IMR-90 (cell line): Measurements from ENCODE around the gene SGPL1. TPM values are rescaled to one million over a fixed set of nuclear protein-coding genes. Genes with fewer than 3 reads are reported as not detected.

ENCODE experiments used
- ATAC-seq: fragments of 200-7000 bp; cut with Tn5 transposase; 2 replicates; pipeline ENCODE4 v1.9.1; 2020; ENCODE audit warnings: low read depth, mild to moderate bottlenecking, moderate library complexity
- BruUV-seq: library from RNA; stranded (reverse); fragments of 400-500 nt; replicated peaks from 2 replicates; lab custom pipeline; 2021; lab: Mats Ljungman, UMichigan
- CTCF ChIA-PET: fragments of 300-600 bp; formaldehyde crosslinking; extraction: SDS; loops from one replicate; lab custom pipeline; 2021; ENCODE audit warnings: antibody characterized with exemption; lab: Yijun Ruan, JAX
- POLR2A ChIA-PET: fragments of 300-600 bp; sonication (Branson Sonifier 250); formaldehyde crosslinking; loops from one replicate; lab custom pipeline; 2022; ENCODE audit warnings: antibody characterized with exemption; ENCODE audit not compliant: unreplicated experiment; lab: Charles Lee
- DNase-seq: peaks from one replicate; pipeline ENCODE4 v3.0.0; 2013
- H2AFZ ChIP-seq: replicated peaks from 2 replicates; pipeline ENCODE3; 2013; ENCODE audit warnings: low read length, mild to moderate bottlenecking; ENCODE audit not compliant: poor library complexity
- H2AK5ac ChIP-seq: 2 replicates; pipeline ENCODE4 v1.6.1; 2013; ENCODE audit warnings: low read depth, low read length, inconsistent platforms
- H2AK9ac ChIP-seq: replicated peaks from 2 replicates; pipeline ENCODE3; 2013; ENCODE audit warnings: mild to moderate bottlenecking, low read depth, low read length, moderate library complexity; ENCODE audit not compliant: poor library complexity
- H2BK120ac ChIP-seq: 2 replicates; pipeline ENCODE4 v1.6.1; 2013; ENCODE audit warnings: low read depth, low read length, inconsistent platforms
- H2BK15ac ChIP-seq: 3 replicates; pipeline ENCODE4 v1.6.1; 2013; ENCODE audit warnings: low read depth, low read length, inconsistent platforms
- H2BK20ac ChIP-seq: 2 replicates; pipeline ENCODE4 v1.6.1; 2013; ENCODE audit warnings: low read depth, mild to moderate bottlenecking, inconsistent platforms, low read length, moderate library complexity
- H2BK5ac ChIP-seq: 2 replicates; pipeline ENCODE4 v1.6.1; 2013; ENCODE audit warnings: mild to moderate bottlenecking, low read depth, low read length, inconsistent platforms; ENCODE audit not compliant: poor library complexity, severe bottlenecking
- H3K14ac ChIP-seq: replicated peaks from 2 replicates; pipeline ENCODE4 v1.6.1; 2013; ENCODE audit warnings: low read depth, low read length, inconsistent platforms
- H3K18ac ChIP-seq: 2 replicates; pipeline ENCODE4 v1.6.1; 2013; ENCODE audit warnings: low read depth, low read length, control low read depth
- H3K23ac ChIP-seq: 2 replicates; pipeline ENCODE4 v1.6.1; 2013; ENCODE audit warnings: low read depth, low read length, inconsistent platforms
- H3K27ac ChIP-seq: 2 replicates; pipeline ENCODE4 v1.5.1; 2013; ENCODE audit warnings: mild to moderate bottlenecking, control low read depth, low read length; ENCODE audit not compliant: insufficient read depth
- H3K27me3 ChIP-seq: 2 replicates; pipeline ENCODE4 v1.6.1; 2013; ENCODE audit warnings: low read length; ENCODE audit not compliant: control insufficient read depth, insufficient read depth
- H3K36me3 ChIP-seq: 2 replicates; pipeline ENCODE4 v1.6.1; 2013; ENCODE audit warnings: low read length, mixed read lengths; ENCODE audit not compliant: control insufficient read depth, insufficient read depth
- H3K4ac ChIP-seq: 2 replicates; pipeline ENCODE4 v1.6.1; 2013; ENCODE audit warnings: low read depth, low read length, inconsistent platforms
- H3K4me1 ChIP-seq: 2 replicates; pipeline ENCODE4 v1.6.1; 2013; ENCODE audit warnings: low read length, mixed read lengths; ENCODE audit not compliant: control insufficient read depth, insufficient read depth
- H3K4me2 ChIP-seq: 2 replicates; pipeline ENCODE4 v1.6.1; 2013; ENCODE audit warnings: low read depth, mild to moderate bottlenecking, control low read depth, low read length, moderate library complexity
- H3K4me3 ChIP-seq: 2 replicates; pipeline ENCODE4 v1.5.1; 2013; ENCODE audit warnings: low read depth, mild to moderate bottlenecking, control low read depth, low read length, moderate library complexity; ENCODE audit not compliant: insufficient read depth
- H3K56ac ChIP-seq: 2 replicates; pipeline ENCODE4 v1.6.1; 2013; ENCODE audit warnings: low read length, inconsistent platforms; ENCODE audit not compliant: insufficient read depth; ENCODE audit errors: extremely low read depth
- H3K79me1 ChIP-seq, 2 experiments: 2 replicates each; pipeline ENCODE4 v1.6.1; 2013; ENCODE audit warnings: low read length in 2 of 2, inconsistent platforms in 1 of 2, low read depth in 1 of 2
- H3K9ac ChIP-seq: 2 replicates; pipeline ENCODE4 v1.6.1; 2013; ENCODE audit warnings: low read depth, low read length, control low read depth
- H3K9me1 ChIP-seq: 2 replicates; pipeline ENCODE4 v1.6.1; 2013; ENCODE audit warnings: low read length, inconsistent platforms; ENCODE audit not compliant: insufficient read depth
- H3K9me3 ChIP-seq: 2 replicates; pipeline ENCODE4 v1.6.1; 2013; ENCODE audit warnings: low read length; ENCODE audit not compliant: control insufficient read depth, insufficient read depth
- H4K20me1 ChIP-seq: 2 replicates; pipeline ENCODE4 v1.6.1; 2013; ENCODE audit warnings: low read length, inconsistent platforms; ENCODE audit not compliant: insufficient read depth
- H4K5ac ChIP-seq: 2 replicates; pipeline ENCODE4 v1.6.1; 2013; ENCODE audit warnings: mild to moderate bottlenecking, low read depth, low read length, control low read depth
- H4K8ac ChIP-seq, 2 experiments: 2 replicates each; pipeline ENCODE4 v1.6.1; 2013; ENCODE audit warnings: low read depth in 2 of 2, low read length in 2 of 2, control low read depth in 1 of 2, inconsistent platforms in 1 of 2
- H4K91ac ChIP-seq: 2 replicates; pipeline ENCODE4 v1.6.1; 2013; ENCODE audit warnings: low read depth, low read length, inconsistent platforms; ENCODE audit not compliant: insufficient read depth
- MAZ ChIP-seq: IDR thresholded peaks from 2 replicates; pipeline ENCODE4 v1.6.1; 2012; ENCODE audit warnings: low read depth, mild to moderate bottlenecking, low read length, improper control_type of control experiment, moderate library complexity, borderline replicate concordance
- POLR2A ChIP-seq: IDR thresholded peaks from 2 replicates; pipeline ENCODE4 v1.6.1; 2012; ENCODE audit warnings: mild to moderate bottlenecking, low read depth, low read length
- RCOR1 ChIP-seq: IDR thresholded peaks from 2 replicates; pipeline ENCODE4 v1.6.1; 2012; ENCODE audit warnings: mild to moderate bottlenecking, low read length, improper control_type of control experiment; ENCODE audit not compliant: insufficient replicate concordance
- WGBS, 2 experiments: methylation state at CpG; one replicate each; pipeline versions ENCODE4 v1.1.5 to v1.1.7; 2013; ENCODE audit warnings: missing lambda C conversion rate in 2 of 2; ENCODE audit not compliant: insufficient read length in 1 of 2; ENCODE audit errors: extremely low coverage in 2 of 2; 5-methylcytosine and 5-hydroxymethylcytosine counted together
- dilution Hi-C: fragments of 300-500 bp; cut with HindIII; formaldehyde crosslinking; loops from one replicate; pipeline ENCODE4 v1.14.3; 2018; ENCODE audit warnings: low sequenced_read_pairs; ENCODE audit not compliant: unreplicated experiment
- in situ Hi-C: fragments of 300-500 bp; cut with MboI; formaldehyde crosslinking; loops from 3 replicates; pipeline ENCODE4 v1.14.3; 2019; ENCODE audit warnings: low sequenced_read_pairs, inconsistent platforms, mixed read lengths
- intact Hi-C: fragments of 100-400 bp; cut with micrococcal nuclease; formaldehyde crosslinking; loops from 2 replicates; pipeline ENCODE4 v1.10.0; 2022
- polyA plus RNA-seq, 3 experiments: library from polyadenylated mRNA; depleted of rRNA; stranded (reverse); fragments of >200 nt; gene quantifications; 2 replicates each; pipeline ENCODE4 v1.2.3, GENCODE V29; 2012; ENCODE audit warnings: low replicate concordance in 1 of 3
- total RNA-seq: library from RNA; depleted of rRNA; stranded (reverse); fragments of >200 nt; gene quantifications from 2 replicates; pipeline ENCODE4 v1.2.3, GENCODE V29; 2012
- TF ChIP-seq, protein P1 (sequence below): fragments of 150-350 bp; IDR thresholded peaks from 2 replicates; pipeline ENCODE4 v1.6.1; 2016; ENCODE audit warnings: low read depth, mild to moderate bottlenecking, low read length, moderate library complexity, borderline replicate concordance

The SGPL1 gene
- total and polyA plus RNA-seq, 2 of the 4 experiments (the other 2 are of a cell fraction) = 12.2 to 26.7 TPM

DNA sequence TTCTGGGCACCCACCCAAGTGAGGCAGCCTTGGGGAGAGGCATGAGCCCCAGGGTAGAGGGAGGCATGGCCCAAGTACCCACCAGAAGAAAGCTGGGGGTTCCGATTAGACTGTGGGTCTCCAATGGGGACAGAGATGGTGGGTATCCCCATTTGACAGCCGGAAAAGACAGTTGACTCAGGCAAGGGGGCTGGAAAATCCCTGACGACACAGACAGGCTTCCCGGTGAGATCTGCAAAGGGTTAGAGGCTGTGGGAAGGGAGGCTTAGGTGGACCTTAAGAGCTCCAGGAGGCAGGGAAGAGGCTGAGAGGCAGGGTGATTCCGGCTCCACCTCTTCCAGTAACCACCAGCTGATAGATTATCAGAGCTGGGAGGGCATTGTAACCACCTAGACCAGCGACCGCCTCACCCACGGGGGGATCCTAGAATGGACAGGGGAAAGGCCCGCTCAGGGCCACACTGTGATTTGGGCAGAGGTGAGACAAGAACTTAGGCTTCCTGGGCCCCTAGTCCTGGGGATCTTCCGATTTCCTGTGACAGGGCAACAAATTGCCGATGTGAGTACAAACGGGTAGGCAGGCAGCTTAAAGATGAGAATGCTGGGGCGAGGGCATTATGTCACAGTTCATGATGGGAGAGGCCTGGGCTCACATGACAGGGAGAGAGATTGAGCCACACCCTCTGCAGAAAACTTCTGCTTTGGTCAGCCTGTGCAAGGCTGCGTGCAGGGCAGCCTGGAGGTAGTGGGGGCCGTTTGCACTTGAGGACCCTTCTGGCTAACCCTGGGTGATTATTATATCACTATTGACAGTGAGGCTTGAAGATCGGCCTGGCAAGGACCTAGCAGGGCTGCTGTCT, 36.0 kb upstream of the SGPL1 start (continued):
- no peak for TF ChIP-seq MAZ

DNA sequence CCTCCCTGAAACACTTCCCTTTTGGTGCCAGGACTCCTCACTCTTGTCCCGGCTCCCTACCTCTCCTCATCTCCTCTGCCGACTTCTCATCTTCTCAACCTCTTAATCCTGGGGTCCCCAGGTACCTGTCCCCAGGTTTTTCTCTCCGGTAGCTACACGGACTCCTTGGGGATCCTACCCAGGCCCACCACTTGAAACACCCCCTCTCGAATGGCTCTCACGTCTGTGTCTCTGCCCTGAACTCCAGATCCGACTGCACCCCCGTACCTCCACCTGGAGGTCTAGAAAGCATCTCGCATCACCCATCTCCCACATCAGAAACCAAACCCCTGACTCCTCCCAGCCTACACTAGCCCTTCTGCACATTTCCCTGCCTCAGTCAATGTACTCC, 35.4 kb upstream of the SGPL1 start:
- H2BK120ac ChIP-seq = no peak overlapping the region
- H4K5ac ChIP-seq = no peak overlapping the region
- H3K4me2 ChIP-seq = no peak overlapping the region
- H2BK15ac ChIP-seq = no peak overlapping the region
- H3K27me3 ChIP-seq = peaks cover 53% of the 10 kb centered on the region
- ATAC-seq (no peak), DNase-seq (no peak)
- H3K9me3 ChIP-seq = no peaks in the 10 kb centered on the region
- H4K91ac ChIP-seq = no peak overlapping the region
- POLR2A ChIA-PET = no interaction called here
- in situ Hi-C loops = no loop called here
- no peak overlapping the region for H3K4ac ChIP-seq
- no peaks in the 10 kb centered on the region for H3K9me1 ChIP-seq
- H2AFZ ChIP-seq = no peak overlapping the region
- H3K14ac ChIP-seq = no peak overlapping the region
- 73% methylated on average over 7 of the region's 9 CpGs; no CpG with 5 or more reads in 1 of the 2 experiments for WGBS, 2 experiments
- no peak overlapping the region for H4K8ac ChIP-seq
- H2AK5ac ChIP-seq = no peak overlapping the region
- dilution Hi-C loops = no loop called here
- intact Hi-C loops = no loop called here
- no peak overlapping the region for H3K4me3 ChIP-seq
- H3K18ac ChIP-seq = no peak overlapping the region
- H2AK9ac ChIP-seq = no peak overlapping the region
- no peaks in the 10 kb centered on the region for H4K20me1 ChIP-seq
- H3K4me1 ChIP-seq = no peaks in the 10 kb centered on the region
- BruUV-seq = no TSS peak
- no peak overlapping the region for H3K9ac ChIP-seq
- no peak overlapping the region for H3K27ac ChIP-seq
- H2BK5ac ChIP-seq = no peak overlapping the region
- CTCF ChIA-PET = no interaction called here
- H3K36me3 ChIP-seq = no peaks in the 10 kb centered on the region
- H3K23ac ChIP-seq = no peak overlapping the region
- H3K79me1 ChIP-seq = no peaks in the 10 kb centered on the region
- H3K56ac ChIP-seq = no peak overlapping the region
- H2BK20ac ChIP-seq = no peak overlapping the region
- TF ChIP-seq, protein P1, sequence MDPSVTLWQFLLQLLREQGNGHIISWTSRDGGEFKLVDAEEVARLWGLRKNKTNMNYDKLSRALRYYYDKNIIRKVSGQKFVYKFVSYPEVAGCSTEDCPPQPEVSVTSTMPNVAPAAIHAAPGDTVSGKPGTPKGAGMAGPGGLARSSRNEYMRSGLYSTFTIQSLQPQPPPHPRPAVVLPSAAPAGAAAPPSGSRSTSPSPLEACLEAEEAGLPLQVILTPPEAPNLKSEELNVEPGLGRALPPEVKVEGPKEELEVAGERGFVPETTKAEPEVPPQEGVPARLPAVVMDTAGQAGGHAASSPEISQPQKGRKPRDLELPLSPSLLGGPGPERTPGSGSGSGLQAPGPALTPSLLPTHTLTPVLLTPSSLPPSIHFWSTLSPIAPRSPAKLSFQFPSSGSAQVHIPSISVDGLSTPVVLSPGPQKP = no peak
- TF ChIP-seq POLR2A (no peak), RCOR1 (no peak)
